ENCODE data around the gene CEP55. TPM values are rescaled to one million over a fixed set of nuclear protein-coding genes. Genes with fewer than 3 reads are reported as not detected.

CEP55 gene
- total and polyA plus RNA-seq, 9 of the 15 experiments (the other 6 are each of a cell fraction or from before 2014, with no cell fraction given): 4.4 to 32.5 (median 18.1) TPM

GRCh38 chr10:93478873-93479272 is 17.5 kb upstream of the CEP55 start:
- TF ChIP-seq ZNF395 (CRISPR knock-in tag; IDR thresholded peaks at IDR 0.05): no peak
- TF ChIP-seq, protein P1, sequence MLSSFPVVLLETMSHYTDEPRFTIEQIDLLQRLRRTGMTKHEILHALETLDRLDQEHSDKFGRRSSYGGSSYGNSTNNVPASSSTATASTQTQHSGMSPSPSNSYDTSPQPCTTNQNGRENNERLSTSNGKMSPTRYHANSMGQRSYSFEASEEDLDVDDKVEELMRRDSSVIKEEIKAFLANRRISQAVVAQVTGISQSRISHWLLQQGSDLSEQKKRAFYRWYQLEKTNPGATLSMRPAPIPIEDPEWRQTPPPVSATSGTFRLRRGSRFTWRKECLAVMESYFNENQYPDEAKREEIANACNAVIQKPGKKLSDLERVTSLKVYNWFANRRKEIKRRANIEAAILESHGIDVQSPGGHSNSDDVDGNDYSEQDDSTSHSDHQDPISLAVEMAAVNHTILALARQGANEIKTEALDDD (IDR thresholded peaks at IDR 0.05): no peak
- no peak for TF ChIP-seq SAFB2 (IDR thresholded peaks at IDR 0.05; ENCODE audit: borderline replicate concordance, low read depth, low read length, severe bottlenecking)
- H3K9ac ChIP-seq (ENCODE audit: insufficient read depth in 1 of 2, low read depth in 2 of 2, low read length in 2 of 2): no peak overlapping the region
- no peak for DNase-seq (ENCODE audit: extremely low read depth in 1 of 4, low spot score in 3 of 4)
- no peak overlapping the region for H2AFZ ChIP-seq (ENCODE audit: low read depth, low read length)
- no peaks in the 10 kb centered on the region for H3K9me1 ChIP-seq (ENCODE audit: control insufficient read depth, insufficient read depth, low read length)
- H3K4me3 ChIP-seq: no peak overlapping the region
- whole genome bisulfite sequencing (ENCODE audit: insufficient coverage, low coverage, missing lambda C conversion rate): 2% methylated on average over 3 of the region's 6 CpGs
- no peaks in the 10 kb centered on the region for H3K79me2 ChIP-seq (ENCODE audit: control insufficient read depth, insufficient read depth, low read length)
- no peak overlapping the region for H3K27ac ChIP-seq (ENCODE audit: extremely low read depth, low read depth, low read length)
- POLR2A ChIA-PET: no interaction called here
- H3K4me1 ChIP-seq (replicated peaks in 1 of 2; ENCODE audit: control insufficient read depth in 2 of 2, insufficient read depth in 2 of 2, low read length in 2 of 2): no peaks in the 10 kb centered on the region
- no peak overlapping the region for H3K4me2 ChIP-seq (ENCODE audit: insufficient read depth, low read length)
- ATAC-seq: no peak
- H4K20me1 ChIP-seq (replicated peaks; ENCODE audit: control insufficient read depth, insufficient read depth, low read length): no peaks in the 10 kb centered on the region
- FAIRE-seq: no peak
- H3K36me3 ChIP-seq (ENCODE audit: control insufficient read depth, insufficient read depth, low read length): no peaks in the 10 kb centered on the region
- H3K9me3 ChIP-seq (replicated peaks; ENCODE audit: control insufficient read depth, insufficient read depth, low read depth, low read length): no peaks in the 10 kb centered on the region
- CTCF ChIA-PET (ENCODE audit: low intra/inter-chr PET ratio): no interaction called here
- H3K27me3 ChIP-seq (ENCODE audit: control insufficient read depth in 2 of 2, insufficient read depth in 2 of 2, low read length in 2 of 2): peaks cover 0 to 10% of the 10 kb centered on the region in 2 experiments; a peak in 3 of 5 replicates
- intact Hi-C loops (cut with micrococcal nuclease) (no loop called here), in situ Hi-C loops (cut with MboI) (no loop called here)
- BruUV-seq (replicated peaks): no TSS peak

Data from K562 (cell line).